Erythroblast (primary cell): ENCODE measurements around the gene GNRH2.

Source experiments
- GATA1 ChIP-seq: IDR thresholded peaks from 2 replicates; pipeline ENCODE4 v1.6.1; 2011; ENCODE audit warnings: low read depth, mild to moderate bottlenecking, control low read depth, low read length, moderate library complexity
- POLR2A ChIP-seq: IDR thresholded peaks from 2 replicates; pipeline ENCODE4 v1.6.1; 2011; ENCODE audit warnings: mild to moderate bottlenecking, low read length

GRCh38 chr20:3071266-3071609 is 27.8 kb downstream of the GNRH2 start:
- TF ChIP-seq POLR2A (no peak), GATA1 (no peak)
